Measurements from ENCODE around the gene MIER2. TPM values are rescaled to one million over a fixed set of nuclear protein-coding genes. Genes with fewer than 3 reads are reported as not detected.

The MIER2 gene
- total RNA-seq, 1 donor from 2014 or later: 6.9 TPM

DNA sequence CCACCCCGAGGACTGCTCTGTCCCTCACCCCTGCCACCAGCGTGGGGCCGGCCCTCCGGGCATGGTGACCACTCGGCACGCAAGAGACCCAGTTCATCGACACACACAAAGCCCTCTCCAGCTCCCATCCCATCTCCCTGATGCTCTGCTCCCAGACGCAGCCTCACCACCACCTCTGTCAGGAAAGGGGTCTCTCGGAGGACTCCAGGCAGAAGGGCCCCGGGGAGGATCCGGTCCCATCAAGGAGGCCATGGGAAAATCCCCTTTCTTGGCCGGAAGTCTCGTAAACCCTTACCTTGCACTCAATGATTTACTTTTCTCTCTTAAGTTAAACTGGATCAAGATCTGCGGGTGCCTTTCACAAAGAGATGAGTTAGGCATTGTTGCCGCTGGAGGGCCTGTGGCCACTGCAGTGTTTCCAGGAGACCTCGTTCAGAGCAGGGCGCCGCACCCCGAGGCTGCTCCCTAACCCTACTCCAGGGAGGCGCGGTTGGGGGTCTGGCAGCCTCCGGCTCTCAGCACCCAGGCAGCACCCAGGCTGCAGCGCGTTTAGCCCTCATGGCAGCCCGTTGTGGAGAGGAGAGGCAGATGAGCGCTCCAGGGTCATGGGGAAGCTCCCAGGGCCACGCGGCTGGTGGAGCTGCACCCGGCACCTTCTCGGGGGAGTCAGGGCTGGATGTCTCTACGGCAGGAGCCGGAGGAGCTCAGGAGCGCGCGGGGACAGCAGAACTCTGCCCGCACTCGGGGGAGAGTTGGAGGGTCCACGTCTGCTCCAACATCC is 33.4 kb upstream of the MIER2 start:
- DNase-seq (ENCODE audit: low read depth in 2 of 2): no peak

DNA sequence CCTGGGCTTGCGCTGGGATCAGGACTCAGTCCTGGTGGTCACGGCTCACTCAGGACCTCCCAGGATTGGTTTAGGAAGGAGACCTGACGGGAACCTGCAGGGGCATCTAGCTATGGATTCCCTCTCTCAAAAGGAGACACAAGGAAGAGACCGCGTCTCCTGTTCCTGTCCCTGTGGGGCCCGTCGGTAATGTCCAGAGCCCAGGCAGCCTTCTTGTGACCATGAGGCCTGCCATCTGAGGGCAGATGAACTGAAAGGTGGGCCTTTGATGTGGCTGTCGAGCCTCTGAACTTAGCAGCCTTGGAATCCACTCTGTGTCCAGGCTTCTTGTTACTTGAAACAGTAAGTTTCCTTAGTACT is 31.5 kb upstream of the MIER2 start:
- no peak for DNase-seq (ENCODE audit: low read depth in 2 of 2)

DNA sequence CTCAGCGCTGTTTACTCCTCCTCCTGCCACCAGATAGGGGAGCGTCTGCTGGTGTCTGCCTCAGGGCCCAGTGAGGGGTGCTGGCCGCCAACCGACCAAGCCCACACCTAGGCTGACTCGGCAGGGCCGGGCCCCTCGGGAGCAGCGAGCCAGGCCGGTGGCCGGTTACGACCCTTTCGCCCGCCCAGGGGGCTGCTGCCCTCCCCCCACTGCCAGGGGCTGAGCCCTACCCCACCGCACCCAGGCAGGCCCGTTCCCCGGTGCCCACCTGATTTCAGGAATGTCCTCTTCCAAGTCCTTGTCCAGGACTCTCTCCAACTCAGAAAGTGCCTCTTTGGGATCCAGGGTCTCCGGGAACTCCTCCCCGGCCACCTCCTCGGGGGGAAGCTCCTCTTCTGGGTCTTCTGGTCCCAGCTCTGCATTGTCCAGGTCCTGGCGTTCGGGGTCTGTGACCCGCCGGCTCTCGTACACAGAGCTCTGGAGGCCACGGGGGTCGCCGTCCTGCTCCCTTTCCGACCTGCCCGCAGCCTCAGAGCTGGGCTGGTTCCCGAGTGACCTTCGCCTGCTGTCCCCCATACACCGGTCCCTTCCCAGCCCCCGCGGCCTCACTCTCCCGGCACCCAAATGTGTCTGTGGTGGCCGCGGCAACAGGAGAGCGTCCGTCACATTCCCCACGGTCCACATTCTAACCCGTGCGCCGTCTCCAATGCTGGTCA is 31.0 kb upstream of the MIER2 start:
- DNase-seq (ENCODE audit: low read depth in 2 of 2): no peak

DNA sequence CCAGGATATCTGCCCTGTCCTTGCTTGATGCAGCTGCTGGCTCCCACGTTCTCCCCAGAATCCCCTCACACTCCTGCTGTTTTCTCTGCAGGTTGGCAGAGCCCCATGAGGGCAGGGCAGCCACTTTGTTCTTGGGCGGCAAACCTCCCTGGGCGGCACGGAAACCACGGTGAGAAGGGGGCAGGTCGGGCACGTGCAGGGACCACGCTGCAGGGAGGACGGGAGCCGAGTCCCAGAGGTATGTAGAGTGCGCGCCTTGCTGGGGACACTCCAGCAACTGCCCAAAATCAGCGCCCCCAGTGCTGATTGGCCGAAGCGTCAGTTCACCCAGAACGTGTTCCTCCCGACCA is 30.3 kb upstream of the MIER2 start:
- no peak for DNase-seq (ENCODE audit: low read depth in 2 of 2)

DNA sequence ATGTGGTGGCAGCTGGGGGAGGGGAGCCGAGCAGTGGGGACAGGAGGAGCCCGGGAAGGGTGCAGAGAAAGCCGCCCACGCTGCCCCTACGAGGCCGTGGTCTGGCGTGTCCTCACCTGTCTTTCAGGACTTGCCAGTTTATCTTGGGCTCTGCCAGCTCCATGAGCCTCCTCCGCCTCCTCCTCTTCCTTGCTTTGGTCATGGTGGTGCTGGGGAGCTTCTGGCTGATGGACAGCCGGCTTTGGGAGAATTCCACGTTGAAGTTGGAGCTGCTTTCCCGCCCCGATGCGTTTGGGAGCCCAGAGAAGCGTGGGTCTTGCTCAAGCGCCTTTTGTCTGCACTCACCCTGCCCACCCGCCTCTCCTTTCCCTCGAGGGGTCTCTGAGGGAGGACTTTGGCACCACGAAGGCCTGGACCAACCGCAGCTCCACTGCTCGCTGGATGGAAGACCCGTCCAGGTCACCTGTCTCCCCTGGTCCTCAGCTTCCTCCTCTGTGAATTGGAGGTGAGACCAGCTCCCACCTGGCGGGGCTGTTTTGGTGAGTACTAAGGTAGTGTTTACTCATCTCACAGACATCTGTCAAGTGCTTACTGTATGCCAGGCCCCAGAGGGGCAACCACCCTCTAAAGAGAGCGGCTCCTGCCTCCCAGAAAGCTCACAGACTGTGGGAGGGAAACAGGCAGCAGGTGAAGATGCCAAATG is 29.7 kb upstream of the MIER2 start:
- DNase-seq (ENCODE audit: low read depth in 2 of 2): no peak

DNA sequence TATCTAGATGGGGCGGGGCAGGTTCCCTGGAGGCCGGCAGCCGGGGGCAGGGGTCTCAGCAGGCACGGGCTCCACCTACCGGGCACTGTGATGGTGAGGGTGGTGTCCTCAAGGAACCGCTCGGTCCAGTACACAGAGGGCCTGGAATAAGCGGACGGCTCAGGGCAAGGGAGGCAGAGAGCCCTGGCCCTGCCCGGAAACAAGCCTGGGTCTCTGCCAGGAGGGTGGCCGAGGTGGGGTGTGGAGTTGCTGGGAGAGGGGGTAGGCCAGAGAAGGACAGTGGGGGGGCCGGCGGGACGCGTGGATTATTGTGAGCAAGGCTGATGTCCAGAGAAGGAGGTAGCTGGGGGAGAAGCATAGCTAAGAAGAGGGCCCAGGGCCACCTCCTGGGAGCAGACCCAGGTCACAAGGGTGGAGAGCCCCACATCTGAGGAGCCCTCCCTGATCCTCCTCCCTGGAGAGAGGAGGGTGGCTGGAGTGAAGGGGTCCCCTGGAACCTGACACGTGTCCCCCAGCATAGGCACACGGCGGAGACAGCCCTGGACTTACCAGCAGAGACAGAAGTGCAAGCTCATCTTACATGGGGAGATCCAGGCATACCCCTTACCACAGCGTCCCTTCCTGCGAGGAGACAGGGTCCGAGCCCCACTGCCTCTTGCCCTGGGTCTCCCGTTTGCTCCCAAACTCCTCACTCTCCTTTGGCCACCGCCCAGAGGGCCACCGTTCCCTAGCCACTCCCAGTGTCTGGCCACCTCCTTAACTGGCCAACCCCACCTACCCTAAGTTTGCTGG is 29.0 kb upstream of the MIER2 start:
- no peak for DNase-seq (ENCODE audit: low read depth in 2 of 2)

DNA sequence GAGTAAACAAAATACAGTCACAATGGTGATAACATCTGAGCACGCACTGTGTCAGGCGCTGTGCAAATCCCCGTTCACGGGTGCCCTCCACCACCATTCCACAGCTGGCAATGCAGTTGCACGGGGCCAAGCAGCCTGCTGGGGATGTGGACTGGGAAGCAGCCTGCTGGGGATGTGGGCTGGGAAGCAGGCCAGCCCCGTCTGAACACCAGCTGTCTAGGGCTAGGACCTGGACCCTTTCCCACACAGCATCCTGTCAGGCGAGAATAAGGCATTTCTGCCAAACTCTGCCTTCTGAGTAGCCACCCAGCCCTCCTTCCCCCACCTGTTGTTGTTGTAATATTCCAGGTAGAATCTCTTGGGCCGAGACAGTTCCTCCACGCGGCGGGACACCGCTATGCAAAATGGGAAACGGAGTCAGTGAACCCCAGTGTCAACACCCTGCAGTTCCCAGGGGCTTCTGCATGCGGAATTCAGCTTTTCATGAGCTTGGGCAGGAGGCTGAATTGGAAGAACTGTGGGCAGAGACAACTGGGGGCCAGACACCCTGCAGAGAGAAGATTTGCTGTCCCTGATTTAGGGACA is 27.8 kb upstream of the MIER2 start:
- peak; percentile 37 to 71 for DNase-seq (ENCODE audit: low read depth in 2 of 2)

DNA sequence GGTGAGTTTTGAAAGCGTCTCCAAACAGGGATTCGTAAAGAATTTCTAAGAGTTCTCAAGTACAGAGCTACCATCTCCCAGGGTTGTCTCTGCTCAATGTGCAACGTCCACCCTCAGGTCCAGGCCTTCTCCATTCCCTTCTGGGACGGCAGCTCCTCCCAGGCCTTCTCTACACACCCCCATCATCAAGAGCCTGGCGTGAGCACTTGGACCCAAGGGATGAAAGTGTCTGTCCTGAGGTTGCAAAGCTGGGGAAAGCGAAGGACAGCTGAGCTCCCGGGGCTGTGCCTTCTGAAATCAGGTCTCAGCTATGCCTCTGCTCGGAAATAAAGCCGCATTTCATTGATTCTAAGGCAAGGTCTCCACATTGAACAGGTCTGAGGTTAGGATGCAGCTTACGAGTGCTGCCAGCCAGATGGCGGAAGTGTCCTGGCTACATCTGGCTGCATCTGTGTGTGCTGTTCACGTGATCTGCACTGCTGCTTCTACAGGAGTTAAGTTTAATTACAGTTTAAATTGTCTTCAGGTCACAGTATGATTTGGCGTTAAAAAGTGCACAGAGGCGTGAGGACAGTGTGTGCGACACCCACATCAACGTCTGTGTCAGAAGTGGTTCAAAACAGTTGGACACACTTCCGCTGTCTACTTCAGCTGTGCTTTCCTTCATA is 27.0 kb upstream of the MIER2 start:
- DNase-seq (ENCODE audit: low read depth in 2 of 2): peak in 1 of 2 donors; percentile 19

DNA sequence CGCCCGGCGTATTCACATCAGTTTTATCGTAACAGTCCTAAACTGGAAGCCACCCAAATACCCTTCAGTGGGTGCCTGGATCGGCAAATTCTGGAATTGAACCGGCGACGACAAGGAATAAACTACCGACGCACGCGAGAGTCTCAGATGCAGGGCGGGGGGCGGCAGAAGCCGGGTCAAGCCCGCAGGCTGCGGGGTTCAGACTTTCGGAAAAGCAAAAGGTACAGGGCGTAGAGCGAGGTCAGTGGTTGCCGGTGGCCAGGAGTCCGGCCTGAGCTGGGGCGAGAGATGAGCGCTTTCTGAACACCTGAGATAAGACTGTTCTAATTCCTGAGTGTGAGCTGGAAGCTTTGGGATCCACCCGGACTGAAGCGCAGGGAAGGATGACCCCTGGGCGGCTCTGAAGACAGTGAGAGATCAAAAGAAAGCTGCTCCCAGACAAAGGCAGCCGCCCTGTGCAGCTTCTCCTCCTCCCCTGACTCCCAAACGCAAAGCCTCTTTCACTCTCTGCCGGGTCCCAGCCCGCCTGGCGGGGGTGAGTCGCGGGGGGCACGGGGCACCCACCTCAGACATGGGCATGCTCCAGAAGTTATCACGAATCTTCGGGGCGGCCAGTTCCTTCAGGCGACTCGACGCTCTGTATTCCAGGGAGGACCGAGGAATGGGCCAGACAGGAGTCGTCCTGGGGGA is 26.2 kb upstream of the MIER2 start:
- DNase-seq (ENCODE audit: low read depth in 2 of 2): no peak

DNA sequence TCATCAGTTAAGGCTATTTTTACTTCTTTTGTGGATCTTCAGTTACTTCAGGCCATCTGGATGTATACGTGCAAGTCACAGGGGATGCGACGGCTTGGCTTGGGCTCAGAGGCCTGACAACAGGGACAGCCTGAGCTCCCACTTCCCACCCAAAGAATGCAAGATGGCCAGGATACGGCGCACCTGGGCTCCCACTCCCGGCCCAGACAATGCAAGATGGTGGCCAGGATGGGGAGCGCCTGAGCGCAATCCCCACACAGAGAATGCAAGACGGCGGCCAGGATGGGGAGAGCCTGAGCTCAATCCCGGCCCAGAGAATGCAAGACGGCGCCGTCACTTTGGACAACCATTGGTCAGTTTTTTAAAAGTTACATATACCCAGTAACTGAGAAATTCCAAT is 25.3 kb upstream of the MIER2 start:
- DNase-seq (ENCODE audit: low read depth in 2 of 2): no peak

DNA sequence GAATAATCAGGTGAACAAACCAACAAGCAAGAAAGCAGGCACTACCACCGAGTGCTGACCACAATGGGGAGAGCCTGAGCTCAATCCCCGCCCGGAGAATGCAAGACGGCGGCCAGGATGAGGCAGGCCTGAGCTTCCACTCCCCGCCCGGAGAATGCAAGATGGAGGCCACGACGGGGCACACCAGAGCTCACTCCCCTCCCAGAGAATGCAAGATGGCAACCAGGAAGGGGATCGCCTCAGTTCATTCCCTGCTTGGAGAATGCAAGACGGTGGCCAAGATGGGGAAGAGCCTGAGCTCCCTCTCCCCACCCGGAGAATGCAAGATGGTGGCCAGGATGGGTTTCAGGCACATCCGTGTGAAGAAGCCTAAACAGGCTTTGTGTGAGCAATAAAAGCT is 24.7 kb upstream of the MIER2 start:
- no peak for DNase-seq (ENCODE audit: low read depth in 2 of 2)

DNA sequence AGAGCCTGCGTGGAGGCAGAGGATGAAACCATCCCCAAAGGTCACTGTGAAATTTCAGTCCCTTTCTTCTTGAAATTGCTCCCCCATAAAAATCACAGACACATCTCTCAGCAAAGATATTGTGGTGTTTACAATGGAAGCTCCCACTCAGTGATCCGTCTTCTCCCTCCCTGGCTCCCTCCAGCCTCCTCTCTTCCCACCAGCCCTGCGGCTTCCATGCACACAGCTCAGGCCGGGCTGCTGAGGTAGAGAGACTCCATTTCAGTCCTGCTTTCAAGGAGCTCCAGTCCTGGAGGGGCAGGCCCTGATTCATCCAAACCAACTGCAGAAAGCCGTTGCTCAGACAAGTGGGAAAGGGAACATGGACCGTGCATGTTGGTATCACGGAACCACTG is 24.0 kb upstream of the MIER2 start:
- no peak for DNase-seq (ENCODE audit: low read depth in 2 of 2)

DNA sequence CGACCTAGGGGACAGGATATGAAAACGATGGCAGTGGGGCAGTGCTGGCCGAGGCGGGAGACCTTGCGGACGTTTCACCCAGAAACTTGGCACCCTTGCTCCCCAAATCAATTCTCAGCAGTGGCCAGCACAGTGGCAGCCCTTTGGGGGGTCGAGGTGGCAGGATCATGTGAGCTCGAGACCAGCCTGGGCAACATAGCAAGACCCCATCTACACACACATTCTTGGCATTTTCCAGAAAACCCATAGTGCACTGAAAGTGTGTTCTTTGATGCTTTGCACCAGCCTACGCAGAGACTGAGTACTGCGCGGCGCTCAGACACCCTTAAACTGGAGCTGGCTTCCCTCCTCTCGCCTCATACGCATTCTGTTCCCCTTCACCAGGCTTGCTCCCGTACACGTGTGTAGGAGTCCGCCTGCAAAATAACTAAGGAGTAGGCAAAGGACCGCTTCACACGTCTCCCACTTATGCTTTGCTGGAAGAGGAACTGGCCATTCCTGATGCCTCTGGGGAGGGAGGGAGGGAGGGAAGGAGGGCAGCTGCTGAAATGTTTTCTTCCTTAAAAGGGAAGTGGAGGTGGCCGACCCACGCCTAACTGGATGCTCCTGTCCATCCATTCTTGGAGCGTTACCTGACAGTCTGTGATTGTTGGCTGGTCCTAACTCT is 23.5 kb upstream of the MIER2 start:
- no peak for DNase-seq (ENCODE audit: low read depth in 2 of 2)

DNA sequence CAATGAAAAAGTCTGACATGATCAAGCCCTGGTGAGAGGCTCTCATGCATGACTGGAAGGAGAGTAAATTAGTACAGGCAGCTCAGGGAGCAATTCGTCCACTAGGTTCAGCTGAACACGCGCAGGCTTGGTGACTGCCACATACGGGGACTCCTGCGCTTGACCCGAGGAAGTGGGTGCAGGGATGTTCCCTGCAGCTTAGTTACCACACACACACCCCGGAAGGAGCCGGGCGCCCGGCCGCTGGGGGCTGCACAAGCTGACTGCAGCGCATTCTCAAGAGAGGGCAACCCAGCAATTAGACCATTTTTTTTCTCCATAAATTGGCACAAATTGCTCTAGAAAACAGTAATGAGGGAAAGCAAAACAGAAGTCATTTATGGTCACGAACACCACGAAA is 23.0 kb upstream of the MIER2 start:
- no peak for DNase-seq (ENCODE audit: low read depth in 2 of 2)

DNA sequence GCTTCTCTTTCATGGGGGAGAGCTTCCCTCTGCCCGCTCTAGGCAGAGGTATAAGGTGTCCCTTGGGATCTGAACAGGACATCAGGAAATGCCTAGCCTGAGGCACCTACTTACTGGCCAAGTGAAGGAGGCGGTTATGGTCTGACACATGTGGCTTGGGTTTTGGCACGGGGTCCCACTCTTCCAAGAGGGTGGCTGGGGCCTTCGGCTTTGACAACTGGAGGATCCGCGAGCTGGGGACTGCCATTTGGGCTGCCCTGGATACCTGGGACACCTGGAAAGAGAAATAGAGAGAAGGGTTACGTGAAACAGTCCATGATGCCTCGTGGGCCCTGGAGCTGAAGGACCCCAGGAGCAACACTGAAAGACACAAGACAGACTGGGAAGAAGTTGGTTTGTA is 22.4 kb upstream of the MIER2 start:
- no peak for DNase-seq (ENCODE audit: low read depth in 2 of 2)

DNA sequence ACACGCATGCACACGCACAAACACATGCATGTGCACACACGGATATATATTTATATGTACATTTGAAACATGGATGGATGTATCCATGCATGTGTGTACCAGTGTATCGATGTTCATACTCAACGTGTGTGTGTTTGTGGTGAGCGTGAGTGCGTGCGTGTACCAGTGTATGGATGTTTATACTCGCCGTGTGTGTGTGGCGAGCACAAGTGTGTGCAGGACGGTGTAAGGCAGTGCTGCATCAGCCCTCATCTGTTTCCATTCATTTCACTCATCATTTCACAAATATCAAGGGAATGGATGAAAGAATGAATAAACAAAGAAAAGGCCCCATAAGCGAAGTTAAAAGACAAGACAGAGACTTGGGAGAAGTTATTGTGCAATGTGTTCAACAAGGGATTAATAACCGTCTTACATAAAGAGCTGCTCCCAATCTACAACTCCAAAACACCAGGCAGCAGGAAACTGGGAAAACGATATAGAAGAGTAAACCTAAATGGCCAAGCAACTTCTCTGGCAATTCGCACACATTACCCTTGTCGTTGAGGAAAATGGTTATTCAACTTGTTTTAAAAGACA is 21.7 kb upstream of the MIER2 start:
- no peak for DNase-seq (ENCODE audit: low read depth in 2 of 2)

DNA sequence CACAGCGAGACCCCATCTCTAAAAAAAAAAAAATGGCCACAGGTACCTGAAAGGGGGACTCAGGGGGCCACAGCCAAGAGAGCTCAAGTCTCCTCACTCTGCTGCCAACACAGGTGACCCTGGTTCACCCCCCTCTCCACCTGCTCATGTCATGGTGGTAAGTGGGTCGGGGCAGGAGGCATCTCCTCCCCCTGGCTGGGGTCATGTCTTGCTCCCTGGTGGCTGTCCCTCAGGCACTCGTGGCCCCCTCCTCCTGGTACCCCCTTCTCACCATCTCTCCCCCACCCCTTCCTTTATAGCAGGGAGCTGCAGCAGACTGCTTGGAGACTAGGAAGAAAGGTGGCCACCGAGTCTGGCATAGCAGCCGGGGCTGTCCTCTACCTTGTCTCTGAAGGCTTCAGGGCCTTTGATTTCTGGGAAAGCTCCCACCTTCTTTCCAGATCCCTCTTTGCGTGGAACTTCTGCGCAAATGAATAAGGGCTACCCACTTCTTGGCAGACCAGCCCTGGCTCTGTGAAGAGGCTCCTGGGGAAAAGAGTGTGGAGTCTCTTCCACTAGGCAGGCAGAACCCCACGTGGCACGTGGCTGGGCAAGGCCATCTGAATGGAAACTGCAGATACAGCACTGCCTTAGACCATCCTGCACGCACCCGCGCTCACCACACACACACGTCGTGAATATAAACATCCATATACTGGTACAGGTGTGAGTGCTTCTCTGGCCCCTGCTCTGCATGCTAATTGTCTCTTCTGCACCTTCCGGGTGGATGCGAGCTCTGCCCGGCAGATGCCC is 20.1 kb upstream of the MIER2 start:
- DNase-seq (ENCODE audit: low read depth in 2 of 2): no peak

DNA sequence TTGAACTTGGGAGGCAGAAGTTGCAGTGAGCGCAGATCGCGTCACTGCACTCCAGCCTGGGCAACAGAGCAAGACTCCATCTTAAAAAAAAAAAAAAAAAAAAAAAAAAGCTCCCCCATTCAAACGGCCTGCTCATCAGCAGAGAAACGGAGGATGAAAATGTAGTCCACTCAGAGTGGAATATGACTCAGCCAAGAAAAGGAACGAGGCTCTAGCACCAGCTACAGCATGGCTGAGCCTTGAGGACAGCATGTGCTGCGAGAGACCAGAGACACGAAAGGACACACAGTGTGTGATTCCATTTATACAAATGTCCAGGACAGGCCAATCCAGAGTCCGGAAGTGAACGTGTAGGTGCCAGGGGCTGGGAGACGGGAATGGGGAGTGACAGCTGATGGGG is 18.1 kb upstream of the MIER2 start:
- no peak for DNase-seq (ENCODE audit: low read depth in 2 of 2)

DNA sequence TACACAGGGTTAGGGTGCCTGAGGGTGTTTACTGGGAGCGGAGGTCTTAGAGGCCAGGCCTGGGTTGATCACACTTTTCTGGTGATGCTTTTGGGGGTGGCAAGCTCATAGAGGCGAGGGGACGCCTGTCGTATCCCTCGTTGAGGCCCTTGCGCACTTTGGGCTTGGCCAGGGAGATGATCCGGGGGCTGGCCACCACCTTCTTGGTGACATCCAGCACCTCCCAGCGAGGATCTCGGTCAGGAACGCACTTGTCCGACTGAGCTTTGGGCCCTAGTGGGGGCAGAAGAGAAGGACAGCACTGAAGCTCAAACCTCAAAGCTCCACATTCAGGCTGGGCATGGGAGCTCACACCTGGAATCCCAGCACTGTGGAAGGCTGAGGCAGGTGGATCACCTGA is 17.6 kb upstream of the MIER2 start:
- no peak for DNase-seq (ENCODE audit: low read depth in 2 of 2)

Measured in lung microvascular endothelial cell (primary cell).